GM12874 (cell line): ENCODE data around the gene EIF4E3.

ENCODE experiments used
- CTCF ChIP-seq: IDR thresholded peaks from 2 replicates; pipeline ENCODE4 v1.5.1; 2011; ENCODE audit warnings: low read depth, mild to moderate bottlenecking, control low read depth, low read length, moderate library complexity; ENCODE audit not compliant: insufficient read depth

The EIF4E3 gene

GRCh38 chr3:71725271-71725991 lies at the start of gene EIF4E3:
EIF4E3 (minus strand) TSS chr3:71725402; CDS start chr3:71725367, 35 bp downstream.
- no peak for TF ChIP-seq CTCF

- no peak for TF ChIP-seq CTCF
Observed at GRCh38 chr3:71771884-71772283, 46.7 kb upstream of the EIF4E3 start.

- TF ChIP-seq CTCF = no peak
Observed at GRCh38 chr3:71771126-71771525, 45.9 kb upstream of the EIF4E3 start.

GRCh38 chr3:71763426-71763825 lies 38.2 kb upstream of the EIF4E3 start:
- no peak for TF ChIP-seq CTCF

- no peak for TF ChIP-seq CTCF
Observed at GRCh38 chr3:71760140-71760539, 34.9 kb upstream of the EIF4E3 start.

- no peak for TF ChIP-seq CTCF
Observed at GRCh38 chr3:71759401-71759800, 34.2 kb upstream of the EIF4E3 start.

- TF ChIP-seq CTCF = no peak
Observed at GRCh38 chr3:71758091-71758490, 32.9 kb upstream of the EIF4E3 start.
